Fibroblast of pulmonary artery (primary cell): ENCODE data around the gene KLHDC8A.
A peak's percentile ranks its signal among the peaks of the same experiment; 100 is the strongest.

Source experiments
- DNase-seq: peaks from one replicate; pipeline ENCODE4 v3.0.0-alpha.2; 2010; ENCODE audit warnings: low read depth
- H3K4me3 ChIP-seq: replicated peaks from 2 replicates; pipeline ENCODE4 v1.5.1; 2011; ENCODE audit warnings: low read depth, mild to moderate bottlenecking, control low read depth, low read length, moderate library complexity
- TF ChIP-seq, protein P1 (sequence below): IDR thresholded peaks from 2 replicates; pipeline ENCODE4 v1.5.1; 2011; ENCODE audit warnings: mild to moderate bottlenecking, control low read depth, low read length, inconsistent platforms; ENCODE audit errors: missing control alignments

KLHDC8A gene

DNA sequence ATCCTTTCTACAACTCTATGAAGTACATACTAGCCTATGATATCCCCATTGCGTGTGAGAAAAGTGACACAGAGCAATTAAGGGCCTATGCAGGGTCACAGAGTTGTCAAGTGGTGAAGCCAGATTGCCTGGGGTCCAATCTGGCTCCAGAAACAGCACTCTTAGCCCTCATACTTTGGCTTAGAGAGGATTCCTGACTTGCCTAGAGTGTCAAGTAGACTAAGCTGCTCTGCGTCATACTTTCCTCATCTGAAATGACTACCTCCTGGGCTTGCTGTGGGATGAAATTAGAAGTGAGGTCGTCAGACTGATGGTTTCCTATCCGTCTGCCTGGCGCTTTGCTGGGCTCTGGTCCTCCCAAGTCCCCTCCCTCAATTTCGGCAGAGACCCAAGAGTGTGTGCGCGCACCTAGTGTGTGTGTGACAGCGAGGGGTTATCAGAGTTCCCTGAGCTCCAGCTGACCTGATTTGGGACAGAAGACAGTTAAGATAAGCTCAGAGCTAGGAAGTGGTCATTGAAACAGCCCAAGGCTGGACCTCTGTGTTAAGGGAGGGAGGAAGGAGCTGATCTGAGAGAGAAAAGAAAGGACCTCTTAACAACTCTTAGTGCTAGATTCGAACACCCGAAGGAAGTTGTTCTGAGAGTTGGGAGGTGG lies 29.8 kb downstream of the KLHDC8A start:
- TF ChIP-seq, protein P1, sequence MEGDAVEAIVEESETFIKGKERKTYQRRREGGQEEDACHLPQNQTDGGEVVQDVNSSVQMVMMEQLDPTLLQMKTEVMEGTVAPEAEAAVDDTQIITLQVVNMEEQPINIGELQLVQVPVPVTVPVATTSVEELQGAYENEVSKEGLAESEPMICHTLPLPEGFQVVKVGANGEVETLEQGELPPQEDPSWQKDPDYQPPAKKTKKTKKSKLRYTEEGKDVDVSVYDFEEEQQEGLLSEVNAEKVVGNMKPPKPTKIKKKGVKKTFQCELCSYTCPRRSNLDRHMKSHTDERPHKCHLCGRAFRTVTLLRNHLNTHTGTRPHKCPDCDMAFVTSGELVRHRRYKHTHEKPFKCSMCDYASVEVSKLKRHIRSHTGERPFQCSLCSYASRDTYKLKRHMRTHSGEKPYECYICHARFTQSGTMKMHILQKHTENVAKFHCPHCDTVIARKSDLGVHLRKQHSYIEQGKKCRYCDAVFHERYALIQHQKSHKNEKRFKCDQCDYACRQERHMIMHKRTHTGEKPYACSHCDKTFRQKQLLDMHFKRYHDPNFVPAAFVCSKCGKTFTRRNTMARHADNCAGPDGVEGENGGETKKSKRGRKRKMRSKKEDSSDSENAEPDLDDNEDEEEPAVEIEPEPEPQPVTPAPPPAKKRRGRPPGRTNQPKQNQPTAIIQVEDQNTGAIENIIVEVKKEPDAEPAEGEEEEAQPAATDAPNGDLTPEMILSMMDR: no peak
- H3K4me3 ChIP-seq: no peak overlapping the region
- DNase-seq: no peak

DNA sequence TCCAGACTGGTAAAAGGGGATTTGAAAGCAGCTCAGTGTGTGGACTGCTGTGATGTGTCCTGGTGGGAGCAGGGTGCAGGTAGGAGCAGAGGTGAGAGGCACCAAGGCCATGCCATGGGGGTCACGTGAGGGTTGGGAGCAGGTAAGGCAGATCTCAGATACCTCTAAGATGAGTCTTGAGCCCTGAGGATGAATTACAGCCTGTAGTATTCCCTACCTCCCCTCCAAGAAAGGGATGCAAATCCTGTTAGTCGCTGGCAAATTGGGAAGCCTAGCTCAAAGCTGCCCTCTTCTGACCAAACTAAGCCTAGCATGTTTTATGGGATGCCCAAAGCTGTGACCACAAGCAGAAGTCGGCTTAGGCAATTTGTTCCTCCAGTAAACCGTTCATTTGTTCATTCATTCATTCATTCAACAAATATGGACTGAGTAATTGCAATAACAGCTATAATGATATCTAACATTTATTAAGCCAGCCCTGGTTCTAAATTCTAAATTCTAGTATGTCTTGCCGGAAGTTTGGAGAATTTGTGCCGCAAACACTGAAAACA lies 31.3 kb downstream of the KLHDC8A start:
- DNase-seq: peak; percentile 90
- no peak overlapping the region for H3K4me3 ChIP-seq
- TF ChIP-seq, protein P1: peak; percentile 92

DNA sequence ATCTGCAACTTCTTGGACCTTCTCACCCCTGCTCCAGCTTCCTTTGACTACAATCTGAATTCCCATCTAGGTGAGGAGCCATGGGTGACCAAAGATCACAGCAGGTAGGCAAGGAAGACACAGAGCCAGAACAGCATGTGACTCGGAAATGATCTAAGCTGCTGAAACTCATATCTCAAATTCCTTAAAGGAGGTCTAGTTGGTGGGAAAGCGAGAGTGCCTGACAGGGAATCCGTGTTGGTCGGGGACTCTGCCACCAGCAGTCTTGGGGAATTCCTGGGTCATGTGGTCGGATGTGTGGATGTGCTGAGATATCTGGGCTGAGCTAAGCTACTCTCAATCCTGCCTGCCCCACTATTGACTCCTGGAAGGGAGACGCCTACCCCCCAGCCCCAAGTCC lies 31.9 kb downstream of the KLHDC8A start:
- TF ChIP-seq, protein P1: no peak
- H3K4me3 ChIP-seq: no peak overlapping the region
- peak; percentile 57 for DNase-seq

DNA sequence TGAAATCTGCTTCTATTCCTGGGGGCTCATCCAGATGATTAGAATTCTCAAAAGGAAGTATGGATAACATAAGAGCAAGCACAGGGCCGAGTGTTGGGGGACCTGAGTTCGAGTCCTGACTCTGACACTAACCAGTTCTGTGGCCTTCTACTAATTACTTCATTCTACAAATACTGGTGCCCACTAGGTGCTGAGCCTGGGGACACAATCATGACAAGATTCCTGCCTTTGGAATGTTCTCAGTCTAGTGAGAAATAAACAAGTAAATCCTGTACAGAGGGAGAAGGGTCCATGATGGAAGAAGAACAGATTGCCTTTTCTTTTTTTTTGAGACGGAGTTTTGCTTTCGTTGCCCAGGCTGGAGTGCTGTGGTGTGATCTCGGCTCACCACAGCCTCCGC lies 32.9 kb downstream of the KLHDC8A start:
- no peak for DNase-seq
- H3K4me3 ChIP-seq: no peak overlapping the region
- TF ChIP-seq, protein P1: no peak

DNA sequence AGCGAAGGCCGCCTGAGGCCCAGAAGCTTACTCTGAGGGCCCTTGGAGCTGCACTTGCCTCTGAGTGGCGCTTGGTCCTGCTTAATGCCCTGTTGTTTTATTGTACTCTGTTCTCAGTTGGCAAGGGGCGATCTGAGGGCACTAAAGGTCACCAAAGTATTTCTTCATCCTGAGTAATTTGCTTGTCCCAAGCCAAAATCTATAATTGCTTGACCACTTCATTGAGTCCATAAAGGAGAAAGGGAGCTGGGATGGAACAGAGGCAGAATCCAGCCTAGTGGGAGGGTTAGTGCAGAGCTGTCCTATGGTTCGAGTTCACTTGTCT lies 34.8 kb downstream of the KLHDC8A start:
- DNase-seq: no peak
- H3K4me3 ChIP-seq: no peak overlapping the region
- TF ChIP-seq, protein P1: no peak

DNA sequence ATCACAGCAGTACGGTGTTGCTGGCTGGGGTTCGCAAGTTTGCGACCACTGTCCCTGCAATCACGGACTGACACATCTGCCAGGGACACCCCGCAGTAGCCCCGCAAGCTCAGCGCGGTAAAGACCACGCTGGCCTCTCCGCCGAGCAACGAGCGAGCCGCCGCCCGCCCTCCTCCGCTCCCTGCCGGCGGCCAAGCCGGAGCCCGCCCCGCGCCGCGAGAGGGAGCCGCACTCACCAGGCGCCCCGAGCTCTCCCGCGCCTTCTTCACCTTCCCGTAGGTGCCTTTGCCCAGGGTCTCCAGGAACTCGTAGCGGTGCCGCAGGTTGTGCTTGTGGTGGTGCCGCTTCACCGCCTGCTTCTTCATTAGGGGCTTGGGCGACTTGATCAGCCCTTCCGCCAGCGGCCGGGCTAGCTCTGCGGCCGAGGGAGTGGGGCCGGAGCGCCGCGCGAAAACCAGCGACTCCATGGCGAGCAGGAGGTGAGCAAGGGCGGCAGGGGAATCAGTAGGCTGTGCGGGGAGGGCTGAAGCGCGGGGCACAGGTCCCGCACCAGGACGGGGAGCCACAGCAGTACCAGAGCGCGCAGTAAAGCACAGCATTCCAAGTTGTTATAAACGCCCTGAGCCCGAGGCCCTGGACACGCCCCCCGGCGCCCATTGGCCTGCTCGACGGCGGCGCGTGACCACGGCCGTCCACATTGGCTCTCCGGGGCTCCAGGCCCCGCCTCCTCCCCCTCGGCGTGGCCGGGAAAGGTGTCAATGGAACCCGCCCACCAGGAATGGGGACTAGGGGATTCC lies 35.4 kb downstream of the KLHDC8A start, which contains the start of gene NUAK2:
Gene NUAK2, minus strand, starts transcription at position 584 of the 797 bp plus-strand sequence. Its CDS starts 117 bp downstream, at position 467.
- peak; percentile 87 for DNase-seq
- TF ChIP-seq, protein P1: peak; percentile 10
- peak within 1 kb of the TSS; percentile 87 for H3K4me3 ChIP-seq
